Measurements from ENCODE around the gene CDH4. TPM values are rescaled to one million over a fixed set of nuclear protein-coding genes. Genes with fewer than 3 reads are reported as not detected.

CDH4 gene
- total RNA-seq, 2 donors from 2014 or later, result 0.29 to 0.45 TPM

DNA sequence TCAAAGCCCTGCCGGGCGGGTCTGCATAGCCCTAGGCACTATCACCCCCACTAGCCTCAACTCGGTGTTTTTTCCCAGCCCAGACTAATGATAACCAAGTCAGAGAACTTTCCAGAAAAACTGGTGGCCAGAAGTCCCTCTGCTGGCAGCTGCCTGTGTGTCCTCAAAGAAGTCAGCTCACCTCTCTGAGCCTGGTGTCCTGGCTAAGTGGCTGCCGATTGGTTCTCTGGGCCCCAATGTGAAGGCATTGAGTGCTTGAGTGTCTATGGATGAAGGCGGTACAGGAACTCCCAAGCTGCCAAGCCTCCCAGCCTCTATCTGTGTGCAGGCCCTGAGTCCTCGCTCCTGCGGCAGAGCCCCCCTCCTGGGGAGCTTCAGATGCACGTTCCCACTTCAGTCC is 458.0 kb downstream of the CDH4 start:
- H3K4me1 Mint-ChIP-seq, result no peaks in the 10 kb centered on the region
- no peak overlapping the region for H3K4me3 Mint-ChIP-seq
- no peaks in the 10 kb centered on the region for H3K9me3 Mint-ChIP-seq
- H3K27ac Mint-ChIP-seq, result no peak overlapping the region
- no peaks in the 10 kb centered on the region for H3K27me3 Mint-ChIP-seq
- H3K36me3 Mint-ChIP-seq (ENCODE audit: low read depth), result no peaks in the 10 kb centered on the region
- ATAC-seq (replicated peaks), result no peak

DNA sequence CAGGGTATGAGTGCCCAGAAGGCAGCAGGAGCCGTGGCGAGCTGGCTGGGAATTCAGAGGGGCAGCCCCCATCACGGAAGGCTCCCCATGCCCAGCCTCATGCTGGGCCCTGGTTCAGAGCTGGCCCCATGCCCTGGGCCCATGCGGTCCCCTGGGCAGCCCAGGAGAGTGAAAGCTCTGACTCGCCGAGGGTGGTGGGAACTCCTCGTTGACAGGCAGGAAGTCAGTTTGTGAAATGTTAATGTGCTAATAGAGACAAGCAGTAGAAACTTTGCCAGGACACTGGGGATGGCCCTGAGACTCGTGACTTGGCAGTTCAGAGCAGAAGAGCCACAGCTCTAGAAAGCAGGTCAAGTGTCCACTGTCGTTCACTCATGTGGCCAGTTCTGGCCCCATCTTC is 460.6 kb downstream of the CDH4 start:
- no peak overlapping the region for H3K4me3 Mint-ChIP-seq
- no peaks in the 10 kb centered on the region for H3K27me3 Mint-ChIP-seq
- no peaks in the 10 kb centered on the region for H3K4me1 Mint-ChIP-seq
- peaks cover 5% of the 10 kb centered on the region for H3K9me3 Mint-ChIP-seq
- ATAC-seq (replicated peaks), result no peak
- H3K36me3 Mint-ChIP-seq (ENCODE audit: low read depth), result no peaks in the 10 kb centered on the region
- no peak overlapping the region for H3K27ac Mint-ChIP-seq

DNA sequence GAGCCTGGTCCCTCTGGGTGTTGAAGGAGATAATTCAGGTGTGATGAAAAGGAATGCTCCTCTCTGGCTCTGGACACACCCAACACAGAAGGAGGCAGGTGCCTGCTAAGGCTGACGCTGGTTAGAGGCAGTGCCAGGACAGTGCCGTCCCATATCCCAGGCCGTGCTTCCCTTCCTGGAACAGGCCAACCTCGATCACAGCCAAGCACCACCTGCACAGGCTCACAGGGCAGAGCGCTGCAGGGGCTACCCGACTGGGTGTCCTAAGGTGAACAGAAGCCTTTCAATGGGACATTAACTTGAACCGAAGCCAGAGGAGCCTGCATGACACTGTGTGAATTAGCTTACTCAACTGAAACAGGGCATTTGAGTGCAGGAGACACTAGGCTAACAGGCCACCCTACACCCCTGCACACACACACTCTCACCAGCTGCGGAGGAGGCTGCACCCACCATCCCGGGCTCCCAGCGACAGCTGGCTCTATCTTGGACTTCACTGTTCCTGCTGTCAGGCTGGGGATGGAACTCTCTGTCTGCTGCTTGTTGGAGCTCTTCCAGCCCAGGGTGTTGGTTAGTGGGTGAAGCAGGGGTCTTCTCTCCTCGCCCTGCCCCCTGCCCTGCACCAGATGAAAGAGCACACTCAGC is 466.4 kb downstream of the CDH4 start:
- H3K4me1 Mint-ChIP-seq, result no peaks in the 10 kb centered on the region
- H3K9me3 Mint-ChIP-seq, result peaks cover 5% of the 10 kb centered on the region
- H3K27me3 Mint-ChIP-seq, result no peaks in the 10 kb centered on the region
- H3K36me3 Mint-ChIP-seq (ENCODE audit: low read depth), result no peaks in the 10 kb centered on the region
- no peak overlapping the region for H3K4me3 Mint-ChIP-seq
- H3K27ac Mint-ChIP-seq, result no peak overlapping the region
- ATAC-seq (replicated peaks), result no peak

DNA sequence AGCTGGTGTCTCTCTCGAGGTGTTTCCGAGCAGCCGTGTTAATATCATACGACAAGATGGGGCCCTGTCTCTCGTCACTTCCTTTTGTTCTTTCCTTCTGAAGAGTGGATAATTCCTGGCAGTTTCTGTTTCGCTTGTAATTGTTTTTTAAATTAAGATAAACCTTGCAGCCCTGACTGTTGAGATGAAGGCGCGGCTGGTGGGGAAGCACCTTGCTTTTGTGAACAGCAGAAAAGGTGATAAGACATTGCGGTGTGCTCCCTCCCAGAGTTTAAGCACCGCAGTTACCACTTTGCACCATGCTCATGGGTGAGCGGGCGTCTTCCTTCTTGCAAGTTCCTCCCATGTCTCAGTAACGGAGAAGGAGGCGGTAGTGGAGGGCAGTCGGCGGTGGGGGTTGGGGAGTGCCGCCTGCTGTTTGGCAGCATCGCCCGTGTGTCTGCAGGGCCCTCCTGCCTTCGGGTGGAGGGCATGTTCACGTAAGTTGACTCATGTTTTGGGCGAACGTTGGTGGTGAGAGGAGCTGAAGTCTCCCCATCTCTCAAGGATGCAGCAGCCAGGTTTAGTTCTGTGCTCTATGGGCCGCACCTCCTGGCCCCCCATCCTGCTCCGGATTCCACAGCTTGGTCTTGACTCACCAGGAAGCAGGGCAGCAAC is 467.8 kb downstream of the CDH4 start:
- H3K9me3 Mint-ChIP-seq, result peaks cover 5% of the 10 kb centered on the region
- H3K36me3 Mint-ChIP-seq (ENCODE audit: low read depth), result no peaks in the 10 kb centered on the region
- H3K27ac Mint-ChIP-seq, result no peak overlapping the region
- H3K27me3 Mint-ChIP-seq, result no peaks in the 10 kb centered on the region
- peak overlapping the region; percentile 54 for H3K4me3 Mint-ChIP-seq
- ATAC-seq (replicated peaks), result peak; percentile 37
- no peaks in the 10 kb centered on the region for H3K4me1 Mint-ChIP-seq

DNA sequence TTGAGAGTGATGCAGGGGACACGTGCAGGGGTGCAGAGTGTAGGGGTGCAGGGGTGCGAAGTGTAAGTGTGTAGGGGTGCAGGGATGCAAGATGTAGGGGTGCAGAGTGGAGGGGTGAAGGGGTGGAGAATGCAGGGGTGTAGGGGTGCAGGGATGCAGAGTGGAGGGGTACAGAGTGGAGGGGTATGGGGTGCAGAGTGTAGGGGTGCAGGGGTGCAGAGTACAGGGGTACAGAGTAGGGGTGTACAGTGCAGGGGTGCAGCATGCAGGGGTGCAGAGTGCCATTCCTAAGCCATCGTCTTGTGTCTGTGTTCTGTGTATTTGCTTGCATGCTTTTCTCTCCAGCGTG is 468.3 kb downstream of the CDH4 start:
- no peak for ATAC-seq (replicated peaks)
- H3K4me3 Mint-ChIP-seq, result peak overlapping the region; percentile 54
- H3K9me3 Mint-ChIP-seq, result peaks cover 5% of the 10 kb centered on the region

DNA sequence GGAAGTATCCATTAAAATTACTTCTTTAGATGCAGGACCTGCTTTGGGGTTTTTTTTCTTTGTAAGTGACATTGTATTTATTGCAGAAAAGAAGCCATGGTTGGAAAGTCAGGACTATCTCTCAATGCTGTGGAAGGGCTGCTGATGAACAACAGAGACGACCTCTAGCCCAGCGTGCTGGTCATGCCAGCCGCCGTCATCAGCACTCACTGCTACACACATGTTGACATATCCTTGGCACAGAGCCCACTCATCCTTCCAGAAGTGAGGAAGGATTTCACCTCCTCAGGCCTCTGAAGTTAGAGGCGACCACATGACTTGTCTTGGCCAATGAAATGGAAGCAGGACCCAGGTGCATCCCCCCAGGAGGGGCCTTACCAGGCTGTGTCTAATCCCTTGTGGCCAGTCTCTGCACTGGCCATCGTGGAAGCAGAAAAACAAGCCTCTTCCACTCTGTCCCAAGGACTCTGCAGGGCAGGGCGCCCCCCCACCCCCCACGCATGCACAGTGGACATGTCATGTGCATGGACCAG is 470.2 kb downstream of the CDH4 start:
- Mint-ChIP-seq H3K4me3 (no peak overlapping the region), H3K27ac (no peak overlapping the region), H3K27me3 (no peaks in the 10 kb centered on the region), H3K36me3 (ENCODE audit: low read depth) (no peaks in the 10 kb centered on the region), H3K4me1 (no peaks in the 10 kb centered on the region), H3K9me3 (no peaks in the 10 kb centered on the region)
- ATAC-seq (replicated peaks), result no peak

More for the DNA sequence above, 468.3 kb downstream of the CDH4 start:
- H3K27me3 Mint-ChIP-seq, result no peaks in the 10 kb centered on the region
- no peaks in the 10 kb centered on the region for H3K36me3 Mint-ChIP-seq (ENCODE audit: low read depth)
- no peak overlapping the region for H3K27ac Mint-ChIP-seq
- H3K4me1 Mint-ChIP-seq, result no peaks in the 10 kb centered on the region

DNA sequence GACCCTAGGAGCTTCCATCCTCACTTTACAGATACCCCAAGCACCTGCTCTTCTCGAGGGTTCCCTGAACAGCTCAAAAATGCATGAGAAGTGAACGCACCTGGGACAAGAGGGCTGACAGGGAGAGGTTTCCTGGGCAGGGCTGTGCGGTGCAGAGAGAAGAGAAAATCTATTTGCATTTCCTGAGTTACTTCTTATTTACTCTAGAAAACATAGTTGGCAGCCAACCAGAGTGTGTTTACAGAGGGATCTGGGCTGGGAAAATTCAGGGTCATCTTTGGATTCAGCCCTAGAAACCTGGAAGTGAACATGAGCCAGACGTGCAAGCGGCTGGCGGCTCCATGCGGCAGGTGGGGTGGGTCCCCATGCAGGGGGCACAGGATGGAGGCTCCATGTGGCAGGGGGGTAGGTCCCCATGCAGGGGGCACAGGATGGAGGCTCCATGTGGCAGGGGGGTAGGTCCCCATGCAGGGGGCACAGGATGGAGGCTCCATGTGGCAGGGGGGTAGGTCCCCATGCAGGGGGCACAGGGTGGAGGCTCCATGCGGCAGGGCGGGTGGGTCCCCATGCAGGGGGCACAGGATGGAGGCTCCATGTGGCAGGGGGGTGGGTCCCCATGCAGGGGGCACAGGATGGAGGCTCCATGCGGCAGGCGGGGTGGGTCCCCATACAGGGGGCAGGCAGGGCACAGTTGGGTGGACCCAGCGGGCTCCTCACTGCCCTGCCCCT is 471.6 kb downstream of the CDH4 start:
- no peak for ATAC-seq (replicated peaks)
- no peaks in the 10 kb centered on the region for H3K27me3 Mint-ChIP-seq
- no peaks in the 10 kb centered on the region for H3K9me3 Mint-ChIP-seq
- no peaks in the 10 kb centered on the region for H3K36me3 Mint-ChIP-seq (ENCODE audit: low read depth)
- H3K4me3 Mint-ChIP-seq, result no peak overlapping the region
- no peaks in the 10 kb centered on the region for H3K4me1 Mint-ChIP-seq
- no peak overlapping the region for H3K27ac Mint-ChIP-seq

DNA sequence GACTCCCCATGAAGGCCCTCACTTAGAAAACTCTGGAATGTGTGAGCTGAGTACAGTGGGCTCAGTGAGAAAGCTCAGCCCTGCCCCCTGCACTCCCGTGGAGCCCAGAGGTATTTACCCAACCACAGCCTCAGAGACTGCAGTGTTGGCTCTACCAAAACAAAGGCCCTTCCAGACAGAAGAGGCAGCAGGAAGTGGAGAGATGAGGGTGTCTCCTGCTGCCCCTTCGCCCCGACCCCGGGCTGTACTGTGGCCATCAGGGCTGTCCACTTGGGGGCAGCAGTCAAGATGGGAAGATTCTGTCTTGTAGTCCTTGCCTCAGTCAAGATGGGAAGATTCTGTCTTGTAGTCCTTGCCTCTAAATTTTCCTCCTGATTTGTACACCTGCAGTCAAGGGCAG is 472.3 kb downstream of the CDH4 start:
- no peak for ATAC-seq (replicated peaks)
- H3K36me3 Mint-ChIP-seq (ENCODE audit: low read depth), result no peaks in the 10 kb centered on the region
- no peak overlapping the region for H3K4me3 Mint-ChIP-seq
- H3K27me3 Mint-ChIP-seq, result no peaks in the 10 kb centered on the region
- H3K4me1 Mint-ChIP-seq, result no peaks in the 10 kb centered on the region
- H3K27ac Mint-ChIP-seq, result no peak overlapping the region
- no peaks in the 10 kb centered on the region for H3K9me3 Mint-ChIP-seq

DNA sequence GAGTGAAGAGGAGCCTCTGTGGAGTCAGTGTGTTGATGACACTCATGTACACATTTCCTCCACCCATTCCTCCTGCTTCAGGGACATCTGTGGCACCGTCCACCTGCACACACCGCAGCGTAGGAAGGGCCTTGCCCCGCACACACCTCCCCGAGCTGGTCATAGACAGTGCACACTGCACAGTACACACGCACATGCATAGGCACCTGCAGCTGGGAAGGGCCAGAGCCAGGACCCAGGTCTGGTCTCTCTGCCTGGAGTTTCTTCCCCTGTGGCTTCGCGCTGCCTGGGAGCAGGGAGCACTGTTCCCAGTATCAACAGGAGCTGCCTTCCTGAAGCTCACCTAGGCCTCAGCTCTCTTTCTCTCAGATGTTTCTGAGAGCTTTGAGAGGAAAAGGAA is 473.1 kb downstream of the CDH4 start:
- Mint-ChIP-seq H3K27me3 (no peaks in the 10 kb centered on the region), H3K36me3 (ENCODE audit: low read depth) (no peaks in the 10 kb centered on the region), H3K4me3 (no peak overlapping the region), H3K9me3 (no peaks in the 10 kb centered on the region), H3K4me1 (no peaks in the 10 kb centered on the region), H3K27ac (no peak overlapping the region)
- ATAC-seq (replicated peaks), result no peak

DNA sequence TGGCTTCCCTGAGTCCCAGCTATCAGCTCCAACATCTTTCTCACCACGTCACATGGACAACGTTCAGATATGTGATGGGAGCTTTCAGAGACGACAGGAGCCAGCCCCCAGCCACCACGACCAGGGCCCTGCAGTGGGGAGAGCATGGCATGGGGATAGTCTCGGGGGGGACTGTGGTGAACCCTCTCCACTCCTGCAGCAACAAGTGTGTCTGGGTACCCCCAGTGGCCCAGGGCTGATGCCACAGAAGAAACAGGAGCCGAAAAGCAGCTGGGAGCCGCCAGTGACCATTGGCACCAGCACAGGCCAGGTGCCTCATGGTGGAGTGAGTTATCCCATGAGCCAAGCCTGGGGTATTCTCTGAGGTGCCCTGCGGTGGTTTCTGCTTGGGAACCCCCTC is 473.9 kb downstream of the CDH4 start:
- H3K4me1 Mint-ChIP-seq, result no peaks in the 10 kb centered on the region
- H3K4me3 Mint-ChIP-seq, result no peak overlapping the region
- no peak overlapping the region for H3K27ac Mint-ChIP-seq
- no peaks in the 10 kb centered on the region for H3K27me3 Mint-ChIP-seq
- H3K9me3 Mint-ChIP-seq, result no peaks in the 10 kb centered on the region
- ATAC-seq (replicated peaks), result no peak
- no peaks in the 10 kb centered on the region for H3K36me3 Mint-ChIP-seq (ENCODE audit: low read depth)

DNA sequence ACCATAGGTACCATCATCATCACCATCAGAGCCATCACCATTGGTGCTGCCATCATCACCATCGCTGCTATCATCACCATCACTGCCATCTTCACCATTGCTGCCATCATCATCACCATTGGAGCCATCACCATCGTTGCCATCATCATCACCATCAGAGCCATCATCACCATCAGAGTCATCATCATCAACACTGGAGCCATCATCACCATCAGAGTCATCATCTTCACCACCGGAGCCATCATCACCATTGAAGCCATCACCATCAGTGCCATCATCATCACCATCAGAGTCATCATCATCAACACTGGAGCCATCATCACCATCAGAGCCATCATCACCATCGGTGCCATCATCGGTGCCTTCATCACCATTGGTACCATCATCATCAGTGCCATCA is 474.9 kb downstream of the CDH4 start:
- Mint-ChIP-seq H3K27me3 (no peaks in the 10 kb centered on the region), H3K36me3 (ENCODE audit: low read depth) (no peaks in the 10 kb centered on the region), H3K4me1 (no peaks in the 10 kb centered on the region), H3K4me3 (no peak overlapping the region), H3K9me3 (no peaks in the 10 kb centered on the region), H3K27ac (no peak overlapping the region)
- ATAC-seq (replicated peaks), result no peak

DNA sequence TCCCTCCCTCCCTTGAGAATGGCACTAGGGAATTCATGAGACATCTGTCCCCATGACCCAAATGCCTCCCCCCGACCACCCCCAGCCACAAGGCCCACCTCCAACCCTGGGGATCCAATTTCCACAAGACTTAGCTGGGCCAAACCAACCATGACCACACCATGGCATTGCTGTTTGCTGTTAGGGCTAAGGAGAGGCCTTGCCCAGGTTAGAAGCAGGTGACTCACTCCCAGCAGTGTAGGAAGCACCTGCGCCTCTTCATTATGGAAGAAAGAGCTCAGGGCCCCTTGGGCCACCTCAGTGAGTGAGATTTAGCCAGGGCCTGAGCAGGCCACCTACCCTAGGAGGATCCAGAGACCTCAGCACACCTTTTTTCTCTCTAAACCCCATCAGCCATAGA is 475.7 kb downstream of the CDH4 start:
- Mint-ChIP-seq H3K27me3 (no peaks in the 10 kb centered on the region), H3K4me3 (no peak overlapping the region), H3K9me3 (no peaks in the 10 kb centered on the region), H3K36me3 (ENCODE audit: low read depth) (no peaks in the 10 kb centered on the region), H3K4me1 (no peaks in the 10 kb centered on the region), H3K27ac (no peak overlapping the region)
- ATAC-seq (replicated peaks), result no peak

DNA sequence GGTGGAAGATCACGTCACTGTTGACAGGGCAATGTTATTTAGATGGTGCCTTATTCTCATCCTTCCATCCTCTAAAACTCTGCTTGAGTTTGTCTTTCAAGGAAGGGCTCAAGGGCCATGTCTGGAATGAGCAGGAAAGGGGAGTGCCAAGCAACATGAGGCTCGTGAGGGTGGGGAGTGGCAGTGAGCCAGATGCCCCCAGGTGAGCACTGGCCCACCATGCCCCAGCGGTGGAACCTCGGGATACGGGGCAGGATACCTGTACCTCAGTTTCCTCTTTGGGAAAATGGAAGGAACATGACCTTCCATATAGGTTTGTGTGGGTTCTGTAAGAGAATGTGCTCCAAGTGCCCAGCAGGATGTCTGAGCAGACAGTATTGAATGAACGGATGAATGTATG is 476.3 kb downstream of the CDH4 start:
- Mint-ChIP-seq H3K36me3 (ENCODE audit: low read depth) (no peaks in the 10 kb centered on the region), H3K27ac (no peak overlapping the region), H3K9me3 (no peaks in the 10 kb centered on the region), H3K4me3 (no peak overlapping the region), H3K4me1 (no peaks in the 10 kb centered on the region), H3K27me3 (peaks cover under 1% of the 10 kb centered on the region)
- ATAC-seq (replicated peaks), result no peak

DNA sequence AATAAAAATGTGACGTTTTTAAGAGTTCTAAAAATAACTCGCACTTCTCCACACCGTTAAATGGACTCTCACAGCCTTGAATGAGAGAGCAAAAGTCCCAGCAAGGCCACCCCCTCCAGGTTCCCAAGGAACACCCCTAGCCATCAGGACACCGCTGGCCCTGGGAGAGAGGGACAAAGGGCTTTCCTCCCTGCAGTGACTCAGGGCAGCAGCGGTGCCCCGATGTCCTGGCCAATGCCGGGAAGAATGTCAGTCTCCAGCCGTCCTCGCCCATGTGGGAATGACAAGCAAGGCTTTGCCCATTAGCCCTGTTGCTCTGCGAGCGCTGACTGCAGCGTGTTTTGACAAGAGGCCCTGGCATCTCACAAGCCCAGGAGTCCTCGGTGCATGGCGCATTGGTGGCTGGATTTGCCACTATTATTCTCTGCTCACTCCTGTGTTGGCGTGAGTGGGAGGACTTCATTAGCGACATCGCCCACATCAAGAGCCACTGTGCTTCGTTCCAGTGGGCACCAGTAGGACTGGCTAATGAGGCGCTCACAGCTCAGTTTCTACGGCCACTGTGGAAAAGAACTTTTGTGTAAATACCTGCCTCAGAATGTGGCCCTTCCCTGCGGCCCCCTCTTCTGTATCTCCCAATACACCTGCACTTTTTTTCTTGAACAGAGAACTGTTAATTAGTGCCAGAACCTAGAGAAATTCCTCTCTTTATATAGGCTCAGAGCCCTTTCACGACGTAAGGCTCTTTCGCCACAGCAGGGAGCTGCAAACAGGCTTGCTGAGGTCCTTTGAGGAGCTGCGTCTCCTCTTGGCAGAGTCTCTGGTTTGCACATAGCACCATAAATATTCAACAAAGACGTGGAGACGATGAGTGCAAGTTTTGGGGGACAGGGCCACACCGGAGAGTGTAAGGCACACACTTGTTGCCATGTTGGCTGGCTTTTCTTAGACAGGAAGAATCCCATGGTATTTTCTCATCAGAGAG is 477.0 kb downstream of the CDH4 start:
- H3K4me1 Mint-ChIP-seq, result no peaks in the 10 kb centered on the region
- no peaks in the 10 kb centered on the region for H3K36me3 Mint-ChIP-seq (ENCODE audit: low read depth)
- peaks cover 3% of the 10 kb centered on the region for H3K27me3 Mint-ChIP-seq
- no peak for ATAC-seq (replicated peaks)
- H3K27ac Mint-ChIP-seq, result no peak overlapping the region
- no peaks in the 10 kb centered on the region for H3K9me3 Mint-ChIP-seq
- H3K4me3 Mint-ChIP-seq, result no peak overlapping the region
